Measurements from ENCODE around the gene NRIP1.
"Not testable (repeated sequence)": the region's sequence is repeated elsewhere in the genome, so short reads cannot be mapped to it uniquely, and the experiment has no call there.

Gene NRIP1

DNA sequence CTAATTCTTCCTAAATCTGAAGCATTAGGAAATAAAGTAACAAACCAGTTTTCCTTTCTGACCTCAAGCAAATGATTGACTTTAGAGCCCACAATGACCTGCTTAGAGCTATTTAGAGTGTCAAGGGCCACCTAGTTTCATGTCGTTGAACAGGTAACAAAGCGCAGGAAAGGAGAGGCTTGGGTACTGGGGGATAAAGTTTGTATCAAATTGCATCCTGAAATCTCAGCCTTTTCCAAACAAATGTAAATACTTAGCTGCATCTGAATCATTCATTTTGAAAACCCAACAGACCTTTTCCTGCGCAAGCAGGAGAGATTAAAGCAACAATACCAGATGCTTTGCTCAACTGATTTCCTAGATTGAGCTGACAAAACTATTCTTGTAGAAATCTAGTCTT is 121.2 kb downstream of the NRIP1 start:
- no peak overlapping the region for H3K4me3 ChIP-seq (ENCODE audit: low read length)
- no peak for TF ChIP-seq ZNF274 (IDR thresholded peaks at IDR 0.05; ENCODE audit: low read depth, low read length)

DNA sequence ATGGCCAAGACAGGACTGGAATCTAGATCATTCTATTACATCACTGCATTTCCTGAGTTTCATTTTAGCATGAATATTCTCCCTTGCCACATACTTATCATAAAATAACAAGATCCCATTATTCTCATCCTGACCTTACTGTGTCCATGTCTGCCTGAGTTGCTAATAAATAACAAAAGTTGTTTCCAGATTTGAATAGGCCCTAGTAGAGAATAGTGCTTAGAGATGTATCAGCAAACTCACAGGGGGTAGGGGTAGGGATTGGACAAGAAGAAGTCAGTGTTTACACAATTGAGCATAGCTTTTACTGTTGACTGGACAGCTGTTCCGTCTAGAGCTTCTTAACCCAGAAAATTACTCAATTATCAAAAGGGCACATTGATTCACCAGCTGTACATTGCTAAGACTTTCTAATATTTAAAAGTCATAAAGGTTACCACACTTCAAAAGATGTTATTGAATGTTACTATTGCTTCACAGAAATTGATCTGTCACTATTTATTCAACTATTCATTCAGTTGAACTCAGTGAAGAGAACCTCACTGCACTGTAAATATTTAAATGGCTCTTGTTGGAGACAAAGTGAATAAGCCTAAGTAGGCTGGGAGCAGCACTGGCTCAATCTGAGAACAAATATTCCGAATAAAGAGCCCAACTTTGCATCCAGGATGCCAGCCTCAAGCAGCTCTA is 121.9 kb downstream of the NRIP1 start:
- no peak overlapping the region for H3K4me3 ChIP-seq (ENCODE audit: low read length)
- no peak for TF ChIP-seq ZNF274 (IDR thresholded peaks at IDR 0.05; ENCODE audit: low read depth, low read length)

DNA sequence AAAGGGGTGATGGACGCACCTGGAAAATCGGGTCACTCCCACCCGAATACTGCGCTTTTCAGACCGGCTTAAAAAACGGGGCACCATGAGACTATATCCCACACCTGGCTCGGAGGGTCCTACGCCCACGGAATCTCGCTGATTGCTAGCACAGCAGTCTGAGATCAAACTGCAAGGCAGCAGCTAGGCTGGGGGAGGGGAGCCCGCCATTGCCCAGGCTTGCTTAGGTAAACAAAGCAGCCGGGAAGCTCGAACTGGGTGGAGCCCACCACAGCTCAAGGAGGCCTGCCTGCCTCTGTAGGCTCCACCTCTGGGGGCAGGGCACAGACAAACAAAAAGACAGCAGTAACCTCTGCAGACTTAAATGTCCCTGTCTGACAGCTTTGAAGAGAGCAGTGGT is 137.5 kb downstream of the NRIP1 start:
- H3K4me3 ChIP-seq (ENCODE audit: low read length), result not testable (repeated sequence)

DNA sequence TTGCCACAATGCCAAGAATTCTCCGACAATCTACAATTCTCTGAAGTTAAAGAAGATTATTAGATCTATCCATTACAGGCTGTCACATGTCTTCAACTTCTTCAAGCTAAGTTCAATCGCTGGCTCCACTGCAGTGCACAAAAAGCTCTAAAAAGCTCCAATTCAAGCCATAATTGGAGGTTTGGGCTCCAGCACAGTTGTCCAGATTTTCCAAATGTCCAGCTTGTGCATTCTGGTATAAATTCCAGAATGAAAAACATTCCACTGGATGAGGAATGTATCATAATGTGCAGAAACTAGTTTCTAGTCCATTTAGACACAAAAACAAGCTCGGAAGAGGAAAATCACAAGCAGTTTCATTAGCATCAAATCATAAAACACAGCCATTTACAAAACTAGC is 138.6 kb downstream of the NRIP1 start:
- TF ChIP-seq ZNF274 (IDR thresholded peaks at IDR 0.05; ENCODE audit: low read depth, low read length), result no peak
- no peak overlapping the region for H3K4me3 ChIP-seq (ENCODE audit: low read length)

DNA sequence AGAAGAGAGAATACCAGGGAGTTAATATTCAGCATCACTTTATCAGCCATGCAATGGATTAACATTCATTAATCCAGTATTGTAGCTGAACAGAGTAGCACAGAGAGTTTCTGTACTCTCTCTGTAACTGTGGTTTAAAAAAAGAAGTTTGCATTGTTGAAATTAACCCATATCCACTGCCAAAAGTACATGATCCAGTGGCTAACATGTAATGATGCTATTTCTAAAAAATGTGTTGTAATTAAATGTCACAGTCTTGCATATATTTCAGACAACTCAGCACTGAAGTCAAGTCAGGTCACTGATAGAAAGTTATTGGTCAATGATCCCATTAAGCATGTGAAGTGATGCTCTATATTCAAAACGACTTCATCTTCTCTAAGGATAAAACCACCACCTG is 141.3 kb downstream of the NRIP1 start:
- H3K4me3 ChIP-seq (ENCODE audit: low read length), result no peak overlapping the region
- TF ChIP-seq ZNF274 (IDR thresholded peaks at IDR 0.05; ENCODE audit: low read depth, low read length), result no peak

GRCh38 chr21:14922980-14923379 is 141.8 kb downstream of the NRIP1 start:
- H3K4me3 ChIP-seq (ENCODE audit: low read length), result no peak overlapping the region
- TF ChIP-seq ZNF274 (IDR thresholded peaks at IDR 0.05; ENCODE audit: low read depth, low read length), result no peak

DNA sequence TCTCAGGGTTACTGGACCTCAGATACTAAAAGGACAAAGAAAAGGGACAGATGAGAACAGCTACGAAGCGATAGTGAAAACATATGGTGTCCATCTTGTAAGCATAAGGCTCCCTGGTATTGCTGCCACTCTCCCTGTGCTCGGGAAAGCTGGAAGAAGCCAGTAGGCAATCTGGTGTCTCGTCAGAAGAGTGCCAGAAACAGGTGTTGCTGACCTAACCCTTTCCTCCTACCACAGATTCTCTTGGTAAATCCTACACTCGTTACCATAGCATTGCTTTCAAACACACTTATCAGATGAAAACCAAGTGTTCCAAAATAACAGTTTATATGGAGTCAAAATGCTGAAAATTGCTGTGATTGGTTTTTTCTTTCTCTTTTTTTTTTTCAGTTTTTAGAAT is 146.3 kb downstream of the NRIP1 start:
- H3K4me3 ChIP-seq (ENCODE audit: low read length), result no peak overlapping the region
- TF ChIP-seq ZNF274 (IDR thresholded peaks at IDR 0.05; ENCODE audit: low read depth, low read length), result no peak

GRCh38 chr21:14917762-14918161 is 147.0 kb downstream of the NRIP1 start:
- no peak for TF ChIP-seq ZNF274 (IDR thresholded peaks at IDR 0.05; ENCODE audit: low read depth, low read length)
- no peak overlapping the region for H3K4me3 ChIP-seq (ENCODE audit: low read length)

DNA sequence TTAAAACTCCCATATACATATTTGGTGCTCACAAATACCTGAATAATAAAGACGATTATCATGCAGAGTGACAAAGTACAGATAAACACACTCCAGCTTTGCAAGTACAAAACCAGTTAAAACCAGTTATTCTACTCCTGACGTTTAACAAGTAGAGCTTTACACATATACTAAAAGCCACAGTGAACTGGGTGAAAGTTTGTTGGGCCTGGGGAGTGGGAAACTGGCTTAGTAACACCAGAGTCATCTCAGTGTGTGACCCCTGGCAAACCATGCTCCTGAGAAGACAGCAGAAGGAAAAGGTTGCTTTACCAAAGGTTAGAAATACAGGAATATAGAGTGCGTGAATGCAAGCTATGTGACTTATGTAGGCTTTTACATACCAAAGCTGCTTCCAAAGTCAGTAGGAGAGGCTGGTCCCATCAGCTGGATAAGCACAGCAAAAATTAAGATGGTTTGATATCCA is 148.1 kb downstream of the NRIP1 start:
- no peak for TF ChIP-seq ZNF274 (IDR thresholded peaks at IDR 0.05; ENCODE audit: low read depth, low read length)
- no peak overlapping the region for H3K4me3 ChIP-seq (ENCODE audit: low read length)

- TF ChIP-seq ZNF274 (IDR thresholded peaks at IDR 0.05; ENCODE audit: low read depth, low read length), result no peak
- H3K4me3 ChIP-seq (ENCODE audit: low read length), result no peak overlapping the region
Observed at GRCh38 chr21:14913638-14914037, 151.2 kb downstream of the NRIP1 start.

DNA sequence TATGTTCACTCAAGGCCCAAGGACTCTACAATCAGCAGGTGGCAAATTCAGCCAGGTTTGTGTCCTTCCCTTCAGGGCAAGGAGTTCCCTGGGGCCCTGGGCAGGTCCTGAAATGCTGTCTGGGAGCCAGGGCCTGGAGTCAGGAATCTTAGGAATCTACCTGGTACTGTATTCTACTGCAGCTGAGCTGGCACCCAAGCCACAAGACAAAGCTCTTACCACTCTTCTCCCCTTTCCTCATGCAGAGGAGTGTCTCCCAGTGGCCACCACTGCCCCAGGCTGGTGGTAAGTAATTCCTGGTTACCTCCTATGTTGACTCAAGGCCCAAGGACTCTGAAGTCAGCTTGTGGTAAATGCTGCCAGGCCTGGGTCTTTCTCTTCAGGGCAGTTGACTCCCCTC is 153.4 kb downstream of the NRIP1 start:
- TF ChIP-seq ZNF274 (IDR thresholded peaks at IDR 0.05; ENCODE audit: low read depth, low read length), result no peak
- no peak overlapping the region for H3K4me3 ChIP-seq (ENCODE audit: low read length)
